Liver (tissue), 9 donors: ENCODE results near the gene TMTC1. TPM values are rescaled to one million over a fixed set of nuclear protein-coding genes. Genes with fewer than 3 reads are reported as not detected.
A peak's percentile ranks its signal among the peaks of the same experiment; 100 is the strongest.

Experiments used
- DNase-seq: peaks from one replicate; pipeline ENCODE4 v3.0.0-alpha.2; 2017; ENCODE audit warnings: low spot score
- H3K27ac ChIP-seq, 2 donors: one replicate each; pipeline ENCODE4 v1.7.0; 2013; ENCODE audit warnings: inconsistent platforms in 2 of 2, low read length in 2 of 2, control low read depth in 1 of 2, low read depth in 1 of 2, mild to moderate bottlenecking in 1 of 2
- H3K27me3 ChIP-seq, 4 donors: one replicate each; pipeline versions ENCODE4 v1.6.1 to v1.7.0; 2013; ENCODE audit warnings: low read length in 3 of 4, inconsistent platforms in 1 of 4, mild to moderate bottlenecking in 1 of 4, moderate library complexity in 1 of 4; ENCODE audit not compliant: control insufficient read depth in 4 of 4, insufficient read depth in 4 of 4
- H3K36me3 ChIP-seq, 4 donors: one replicate each; pipeline versions ENCODE4 v1.6.1 to v1.7.0; 2013; ENCODE audit warnings: low read length in 3 of 4, mild to moderate bottlenecking in 3 of 4, low read depth in 1 of 4, moderate library complexity in 1 of 4; ENCODE audit not compliant: control insufficient read depth in 4 of 4, insufficient read depth in 3 of 4
- H3K4me1 ChIP-seq, 4 donors: one replicate each; pipeline versions ENCODE4 v1.6.1 to v1.7.0; 2013; ENCODE audit warnings: low read length in 3 of 4, mild to moderate bottlenecking in 3 of 4, moderate library complexity in 1 of 4; ENCODE audit not compliant: control insufficient read depth in 4 of 4, insufficient read depth in 4 of 4
- H3K4me3 ChIP-seq, 3 donors: one replicate each; pipeline versions ENCODE4 v1.6.1 to v1.7.0; 2013; ENCODE audit warnings: low read length in 3 of 3, control low read depth in 1 of 3, low read depth in 1 of 3, mild to moderate bottlenecking in 1 of 3
- H3K9ac ChIP-seq, 2 donors: one replicate each; pipeline ENCODE4 v1.7.0; 2013; ENCODE audit warnings: low read length in 2 of 2, mild to moderate bottlenecking in 2 of 2, moderate library complexity in 2 of 2, control low read depth in 1 of 2, low read depth in 1 of 2
- H3K9me3 ChIP-seq, 4 donors: one replicate each; pipeline versions ENCODE4 v1.6.1 to v1.7.0; 2013; ENCODE audit warnings: low read length in 3 of 4; ENCODE audit not compliant: control insufficient read depth in 4 of 4
- ATF3 ChIP-seq: IDR thresholded peaks from 2 replicates; pipeline ENCODE4 v1.6.1; 2016; ENCODE audit warnings: antibody characterized with exemption
- CTCF ChIP-seq: fragments of 150-350 bp; IDR thresholded peaks from 2 replicates; pipeline ENCODE4 v1.5.1; 2017; ENCODE audit warnings: improper control_type of control experiment, low read depth, low read length; ENCODE audit not compliant: missing input control
- EGR1 ChIP-seq, 2 donors: IDR thresholded peaks; 2 replicates each; pipeline ENCODE4 v1.6.1; 2016 to 2018; ENCODE audit warnings: antibody characterized with exemption in 2 of 2, low read depth in 2 of 2
- FOXA1 ChIP-seq: IDR thresholded peaks from 2 replicates; pipeline ENCODE4 v1.6.1; 2016; ENCODE audit warnings: antibody characterized with exemption
- FOXA2 ChIP-seq: IDR thresholded peaks from 2 replicates; pipeline ENCODE4 v1.6.1; 2016; ENCODE audit warnings: antibody characterized with exemption
- GABPA ChIP-seq, 2 donors: IDR thresholded peaks in 1 of 2; conservative IDR thresholded peaks in 1 of 2; 2 replicates each; pipeline ENCODE4 v1.6.1; 2016; ENCODE audit warnings: antibody characterized with exemption in 2 of 2, mild to moderate bottlenecking in 1 of 2, moderate library complexity in 1 of 2
- HNF4A ChIP-seq, 2 donors: conservative IDR thresholded peaks; 2 replicates each; pipeline ENCODE4 v1.6.1; 2016; ENCODE audit warnings: antibody characterized with exemption in 2 of 2, mild to moderate bottlenecking in 2 of 2
- HNF4G ChIP-seq: IDR thresholded peaks from 2 replicates; pipeline ENCODE4 v1.6.1; 2016; ENCODE audit warnings: antibody characterized with exemption
- JUND ChIP-seq, 2 donors: IDR thresholded peaks; 2 replicates each; pipeline ENCODE4 v1.6.1; 2016; ENCODE audit warnings: antibody characterized with exemption in 2 of 2
- MAX ChIP-seq: IDR thresholded peaks from 2 replicates; pipeline ENCODE4 v1.6.1; 2016; ENCODE audit warnings: antibody characterized with exemption
- NR2F2 ChIP-seq: IDR thresholded peaks from 2 replicates; pipeline ENCODE4 v1.6.1; 2016; ENCODE audit warnings: antibody characterized with exemption
- RAD21 ChIP-seq, 2 donors: IDR thresholded peaks; 2 replicates each; pipeline ENCODE4 v1.6.1; 2016; ENCODE audit warnings: antibody characterized with exemption in 2 of 2, mild to moderate bottlenecking in 2 of 2
- REST ChIP-seq: IDR thresholded peaks from 2 replicates; pipeline ENCODE4 v1.6.1; 2016; ENCODE audit warnings: antibody characterized with exemption, mild to moderate bottlenecking
- RXRA ChIP-seq, 2 donors: IDR thresholded peaks; 2 replicates each; pipeline ENCODE4 v1.6.1; 2017 to 2018; ENCODE audit warnings: antibody characterized with exemption in 2 of 2, mild to moderate bottlenecking in 1 of 2
- SP1 ChIP-seq: IDR thresholded peaks from 2 replicates; pipeline ENCODE4 v1.6.1; 2018; ENCODE audit warnings: antibody characterized with exemption, mild to moderate bottlenecking
- TAF1 ChIP-seq: conservative IDR thresholded peaks from 2 replicates; pipeline ENCODE4 v1.6.1; 2016; ENCODE audit warnings: antibody characterized with exemption, mild to moderate bottlenecking
- YY1 ChIP-seq: IDR thresholded peaks from 2 replicates; pipeline ENCODE4 v1.6.1; 2016; ENCODE audit warnings: antibody characterized with exemption, mild to moderate bottlenecking
- ZBTB33 ChIP-seq: IDR thresholded peaks from 2 replicates; pipeline ENCODE4 v1.6.1; 2016; ENCODE audit warnings: antibody characterized with exemption
- WGBS: extraction: QIAGEN DNeasy Blood & Tissue Kit; methylation state at CpG from one replicate; pipeline ENCODE4 v1.1.7; 2013; 5-methylcytosine and 5-hydroxymethylcytosine counted together
- polyA plus RNA-seq, 2 donors: library from polyadenylated mRNA; stranded (reverse) in 1 of 2; unstranded in 1 of 2; fragments of 200-250 nt in 1 of 2; fragments of >200 nt in 1 of 2; fragmentation: Nextera tagmentation in 1 of 2; extraction: Ambion mirVana in 1 of 2; gene quantifications; one replicate each; pipeline versions ENCODE4 v1.2.1 to v1.2.3, GENCODE V29; 2013 to 2015
- total RNA-seq, 2 donors: library from RNA; depleted of rRNA; stranded (reverse); fragments of >200 nt; gene quantifications; one replicate each; pipeline ENCODE4 v1.2.3, GENCODE V29; 2014
- donor health status: healthy.
- donor health status: healthy.
- donor health status: healthy.
- donor health status: healthy.
- donor health status: healthy.

The TMTC1 gene
- total and polyA plus RNA-seq, 4 donors: 0.76 to 3.3 (median 2.1) TPM

GRCh38 chr12:29518407-29518806 is 265.3 kb downstream of the TMTC1 start:
- Histone ChIP-seq H3K9me3 (no peaks in the 10 kb centered on the region), H3K4me1 (peaks cover 0 to 10% (median 2%) of the 10 kb centered on the region in 4 donors), H3K27ac (no peak overlapping the region), H3K27me3 (no peaks in the 10 kb centered on the region), H3K4me3 (no peak overlapping the region), H3K9ac (no peak overlapping the region), H3K36me3 (no peaks in the 10 kb centered on the region)
- DNase-seq: no peak
- no peak for TF ChIP-seq RAD21 (IDR thresholded peaks at IDR 0.05)
- TF ChIP-seq TAF1: no peak
- WGBS: 76% methylated on average over 2 of the region's 2 CpGs

- DNase-seq: no peak
- 58% methylated on average over 7 of the region's 7 CpGs for WGBS
- Histone ChIP-seq H3K4me3 (no peak overlapping the region), H3K9ac (no peak overlapping the region), H3K4me1 (peaks cover 0 to 10% (median 2%) of the 10 kb centered on the region in 4 donors), H3K27ac (no peak overlapping the region), H3K9me3 (no peaks in the 10 kb centered on the region), H3K27me3 (no peaks in the 10 kb centered on the region), H3K36me3 (no peaks in the 10 kb centered on the region)
- no peak for TF ChIP-seq HNF4G
- peak; percentile 85 to 94 for TF ChIP-seq RAD21 (IDR thresholded peaks at IDR 0.05)
- no peak for TF ChIP-seq JUND (IDR thresholded peaks at IDR 0.05)
- TF ChIP-seq FOXA1: no peak
- TF ChIP-seq YY1: no peak
- TF ChIP-seq SP1: no peak
- peak in 1 of 2 donors; percentile 17 for TF ChIP-seq HNF4A (conservative IDR thresholded peaks at IDR 0.05)
- TF ChIP-seq NR2F2: no peak
- no peak for TF ChIP-seq REST
- no peak for TF ChIP-seq MAX
- TF ChIP-seq FOXA2: no peak
- no peak for TF ChIP-seq TAF1
- no peak for TF ChIP-seq ZBTB33
- TF ChIP-seq CTCF: peak; percentile 48
- no peak for TF ChIP-seq ATF3
- peak in 1 of 2 donors; percentile 7 for TF ChIP-seq RXRA (IDR thresholded peaks at IDR 0.05)
- TF ChIP-seq GABPA (IDR thresholded peaks at IDR 0.05 in 1 of 2, conservative IDR thresholded peaks at IDR 0.05 in 1 of 2): no peak
- no peak for TF ChIP-seq EGR1 (IDR thresholded peaks at IDR 0.05; ENCODE audit: low read depth in 2 of 2)
Measured at GRCh38 chr12:29517264-29517663, 266.5 kb downstream of the TMTC1 start.
